GM06990 (cell line): ENCODE results near the gene IGLL5.

Experiments used
- DNase-seq: peaks from one replicate; pipeline ENCODE4 v3.0.0-alpha.2; 2011; ENCODE audit not compliant: insufficient read length; ENCODE audit errors: extremely low read depth
- H3K27me3 ChIP-seq: replicated peaks from 2 replicates; pipeline ENCODE4 v1.6.0; 2011; ENCODE audit warnings: low read length; ENCODE audit not compliant: control insufficient read depth, insufficient read depth
- H3K36me3 ChIP-seq: 2 replicates; pipeline ENCODE4 v1.5.1; 2011; ENCODE audit warnings: low read length; ENCODE audit not compliant: control insufficient read depth, insufficient read depth
- H3K4me3 ChIP-seq: replicated peaks from 2 replicates; pipeline ENCODE4 v1.5.1; 2011; ENCODE audit warnings: low read depth, mild to moderate bottlenecking, control low read depth, low read length
- CTCF ChIP-seq: IDR thresholded peaks from 2 replicates; pipeline ENCODE4 v1.5.1; 2011; ENCODE audit warnings: low read length, control low read depth, mild to moderate bottlenecking, inconsistent platforms; ENCODE audit not compliant: insufficient read depth, poor library complexity, severe bottlenecking

Gene IGLL5

GRCh38 chr22:22892096-22893052, 4.8 kb downstream of the IGLL5 start:
- Histone ChIP-seq H3K27me3 (no peaks in the 10 kb centered on the region), H3K36me3 (no peaks in the 10 kb centered on the region), H3K4me3 (peak overlapping the region; percentile 73)
- no peak for TF ChIP-seq CTCF
- DNase-seq = no peak

GRCh38 chr22:22893077-22893805, 5.6 kb downstream of the IGLL5 start:
- no peaks in the 10 kb centered on the region for H3K36me3 ChIP-seq
- TF ChIP-seq CTCF = no peak
- no peaks in the 10 kb centered on the region for H3K27me3 ChIP-seq
- no peak for DNase-seq
- H3K4me3 ChIP-seq = peak overlapping the region; percentile 48

DNA sequence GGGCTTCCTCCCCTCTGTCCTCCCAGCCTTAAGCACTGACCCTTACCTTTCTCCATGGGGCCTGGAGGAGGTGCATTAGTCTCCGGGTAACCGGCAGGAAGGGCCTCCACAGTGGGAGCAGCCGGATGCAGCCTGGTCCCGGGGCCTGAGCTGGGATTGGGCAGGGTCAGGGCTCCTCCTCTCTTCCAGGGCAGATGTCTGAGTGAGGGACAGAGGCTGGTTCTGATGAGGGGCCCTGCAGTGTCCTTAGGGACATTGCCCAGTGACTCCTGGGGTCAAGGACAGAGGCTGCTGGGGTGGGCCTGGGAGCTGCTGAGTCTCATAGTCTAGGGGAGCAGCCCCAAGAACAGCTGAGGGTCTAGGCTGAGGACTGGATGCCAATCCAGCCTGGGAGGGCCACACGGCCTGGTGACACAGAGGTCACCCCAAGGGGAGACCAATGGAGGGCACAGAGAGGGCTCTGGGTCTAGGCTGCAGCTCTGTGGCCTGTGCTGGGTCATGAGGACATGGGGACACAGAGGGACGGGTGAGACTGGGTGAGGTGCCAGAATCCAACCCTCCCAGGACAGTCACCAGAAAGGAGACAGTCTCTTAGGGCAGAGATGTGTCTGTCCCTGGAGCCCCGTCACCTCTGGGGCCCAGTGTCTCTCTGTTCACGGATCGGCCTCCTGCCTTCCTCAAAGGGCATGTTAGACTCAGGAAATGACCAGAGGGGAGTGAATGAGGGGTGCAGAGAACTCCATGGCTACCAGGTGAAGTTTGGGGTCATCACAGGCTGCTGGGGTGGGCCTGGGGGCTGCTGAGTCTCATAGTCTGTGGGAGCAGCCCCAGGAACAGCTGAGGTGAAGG, 6.5 kb downstream of the IGLL5 start:
- Histone ChIP-seq H3K36me3 (no peaks in the 10 kb centered on the region), H3K27me3 (no peaks in the 10 kb centered on the region), H3K4me3 (peak overlapping the region; percentile 48)
- TF ChIP-seq CTCF = no peak
- DNase-seq = no peak

DNA sequence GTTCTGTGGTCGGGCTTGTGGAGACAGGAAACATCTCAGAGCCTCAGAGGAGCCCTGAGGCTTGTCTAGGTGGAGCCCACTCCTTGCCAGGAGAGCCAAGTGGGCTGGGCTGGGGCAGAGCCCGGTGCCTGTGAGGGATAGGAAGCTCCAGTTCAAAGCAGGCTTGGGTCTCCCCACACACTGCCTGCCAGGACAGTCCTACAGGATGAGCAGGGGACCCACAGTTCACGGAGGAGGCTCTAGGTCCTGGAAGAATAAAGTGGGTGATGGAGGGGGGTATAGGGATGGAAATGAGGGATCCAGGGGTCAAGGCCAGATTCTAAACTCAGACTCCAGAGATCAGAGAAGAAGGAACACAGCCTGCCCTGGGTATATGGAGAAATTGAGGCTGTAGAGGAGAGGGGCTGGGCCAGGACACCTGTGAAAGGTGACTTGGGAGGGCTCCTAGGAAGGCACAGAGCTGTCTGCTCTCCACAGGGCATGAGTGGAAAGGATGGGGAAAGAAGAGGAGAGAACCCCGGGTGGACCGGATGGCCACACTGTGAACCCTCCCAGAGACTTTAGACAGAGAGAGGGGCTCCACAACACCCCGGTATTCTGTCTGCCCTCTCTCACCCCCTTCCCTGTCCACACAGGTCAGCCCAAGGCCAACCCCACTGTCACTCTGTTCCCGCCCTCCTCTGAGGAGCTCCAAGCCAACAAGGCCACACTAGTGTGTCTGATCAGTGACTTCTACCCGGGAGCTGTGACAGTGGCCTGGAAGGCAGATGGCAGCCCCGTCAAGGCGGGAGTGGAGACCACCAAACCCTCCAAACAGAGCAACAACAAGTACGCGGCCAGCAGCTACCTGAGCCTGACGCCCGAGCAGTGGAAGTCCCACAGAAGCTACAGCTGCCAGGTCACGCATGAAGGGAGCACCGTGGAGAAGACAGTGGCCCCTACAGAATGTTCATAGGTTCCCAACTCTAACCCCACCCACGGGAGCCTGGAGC, 7.4 kb downstream of the IGLL5 start:
- Histone ChIP-seq H3K27me3 (no peaks in the 10 kb centered on the region), H3K4me3 (no peak overlapping the region), H3K36me3 (no peaks in the 10 kb centered on the region)
- no peak for DNase-seq
- no peak for TF ChIP-seq CTCF
